Tibial artery (tissue), 4 donors: ENCODE data around the gene HTT.
A peak's percentile ranks its signal among the peaks of the same experiment; 100 is the strongest.

Source experiments
- DNase-seq, 2 donors: peaks; one replicate each; pipeline ENCODE4 v3.0.0-alpha.2; 2019
- H3K27ac ChIP-seq, 2 donors: fragments of 200-600 bp; sonication (generic) in 1 of 2; 1 replicate in 1 of 2; 2 replicates in 1 of 2; pipeline ENCODE4 v1.5.1; 2018 to 2019; ENCODE audit warnings: mild to moderate bottlenecking in 1 of 2
- H3K27me3 ChIP-seq, 2 donors: fragments of 200-600 bp; sonication (generic) in 1 of 2; one replicate each; pipeline versions ENCODE4 v1.5.1 to v1.6.0; 2016 to 2019
- H3K36me3 ChIP-seq, 3 donors: fragments of 200-600 bp; sonication (generic) in 2 of 3; one replicate each; pipeline ENCODE4 v1.5.1; 2016 to 2019; ENCODE audit warnings: mild to moderate bottlenecking in 2 of 3
- H3K4me1 ChIP-seq, 4 donors: fragments of 200-600 bp; sonication (generic) in 2 of 4; 1 replicate in 3 of 4; 2 replicates in 1 of 4; pipeline ENCODE4 v1.5.1; 2016 to 2019
- H3K4me3 ChIP-seq, 2 donors: fragments of 200-600 bp; sonication (generic) in 1 of 2; 1 replicate in 1 of 2; 2 replicates in 1 of 2; pipeline ENCODE4 v1.5.1; 2018 to 2019; ENCODE audit warnings: mild to moderate bottlenecking in 2 of 2
- H3K9me3 ChIP-seq, 3 donors: fragments of 200-600 bp; sonication (generic) in 1 of 3; one replicate each; pipeline ENCODE4 v1.5.1; 2016 to 2019
- intact Hi-C: fragments of 100-400 bp; cut with DNase I; formaldehyde crosslinking; loops from one replicate; pipeline ENCODE4 v1.15.0; 2023; ENCODE audit warnings: low total_unique reads
- TF ChIP-seq, protein P1 (sequence below), 2 experiments: fragments of 200-600 bp in 1 of 2; fragments of 450-650 bp in 1 of 2; IDR thresholded peaks; one replicate each; pipeline ENCODE4 v1.5.1; 2017 to 2019; ENCODE audit warnings: antibody characterized with exemption in 2 of 2, mild to moderate bottlenecking in 1 of 2, moderate library complexity in 1 of 2

The HTT gene

DNA sequence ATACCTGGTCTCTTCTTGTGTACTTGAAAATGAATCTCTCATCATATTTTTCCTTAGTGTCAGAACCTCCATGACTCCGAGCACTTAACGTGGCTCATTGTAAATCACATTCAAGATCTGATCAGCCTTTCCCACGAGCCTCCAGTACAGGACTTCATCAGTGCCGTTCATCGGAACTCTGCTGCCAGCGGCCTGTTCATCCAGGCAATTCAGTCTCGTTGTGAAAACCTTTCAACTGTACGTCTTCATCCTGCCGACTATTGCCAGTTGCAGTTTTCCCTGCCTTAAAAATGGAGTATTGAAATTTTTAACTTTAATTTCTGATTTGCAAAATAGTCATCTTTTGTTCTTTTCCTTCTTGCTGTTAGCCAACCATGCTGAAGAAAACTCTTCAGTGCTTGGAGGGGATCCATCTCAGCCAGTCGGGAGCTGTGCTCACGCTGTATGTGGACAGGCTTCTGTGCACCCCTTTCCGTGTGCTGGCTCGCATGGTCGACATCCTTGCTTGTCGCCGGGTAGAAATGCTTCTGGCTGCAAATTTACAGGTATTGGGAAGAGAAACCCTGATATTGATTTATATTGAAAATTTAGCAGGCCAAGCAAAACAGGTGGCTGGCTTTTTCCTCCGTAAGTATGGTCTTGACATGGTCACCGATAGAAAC, 132.1 kb downstream of the HTT start:
- Histone ChIP-seq H3K9me3 (no peaks in the 10 kb centered on the region), H3K36me3 (peaks cover 43 to 84% (median 52%) of the 10 kb centered on the region in 3 donors), H3K4me3 (no peak overlapping the region), H3K4me1 (peaks cover 0 to 2% (median 0%) of the 10 kb centered on the region in 4 donors), H3K27me3 (no peaks in the 10 kb centered on the region), H3K27ac (no peak overlapping the region)
- TF ChIP-seq, protein P1, sequence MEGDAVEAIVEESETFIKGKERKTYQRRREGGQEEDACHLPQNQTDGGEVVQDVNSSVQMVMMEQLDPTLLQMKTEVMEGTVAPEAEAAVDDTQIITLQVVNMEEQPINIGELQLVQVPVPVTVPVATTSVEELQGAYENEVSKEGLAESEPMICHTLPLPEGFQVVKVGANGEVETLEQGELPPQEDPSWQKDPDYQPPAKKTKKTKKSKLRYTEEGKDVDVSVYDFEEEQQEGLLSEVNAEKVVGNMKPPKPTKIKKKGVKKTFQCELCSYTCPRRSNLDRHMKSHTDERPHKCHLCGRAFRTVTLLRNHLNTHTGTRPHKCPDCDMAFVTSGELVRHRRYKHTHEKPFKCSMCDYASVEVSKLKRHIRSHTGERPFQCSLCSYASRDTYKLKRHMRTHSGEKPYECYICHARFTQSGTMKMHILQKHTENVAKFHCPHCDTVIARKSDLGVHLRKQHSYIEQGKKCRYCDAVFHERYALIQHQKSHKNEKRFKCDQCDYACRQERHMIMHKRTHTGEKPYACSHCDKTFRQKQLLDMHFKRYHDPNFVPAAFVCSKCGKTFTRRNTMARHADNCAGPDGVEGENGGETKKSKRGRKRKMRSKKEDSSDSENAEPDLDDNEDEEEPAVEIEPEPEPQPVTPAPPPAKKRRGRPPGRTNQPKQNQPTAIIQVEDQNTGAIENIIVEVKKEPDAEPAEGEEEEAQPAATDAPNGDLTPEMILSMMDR (IDR thresholded peaks at IDR 0.05) = no peak
- intact Hi-C loops = no loop called here
- peak in 1 of 2 donors; percentile 42 for DNase-seq

DNA sequence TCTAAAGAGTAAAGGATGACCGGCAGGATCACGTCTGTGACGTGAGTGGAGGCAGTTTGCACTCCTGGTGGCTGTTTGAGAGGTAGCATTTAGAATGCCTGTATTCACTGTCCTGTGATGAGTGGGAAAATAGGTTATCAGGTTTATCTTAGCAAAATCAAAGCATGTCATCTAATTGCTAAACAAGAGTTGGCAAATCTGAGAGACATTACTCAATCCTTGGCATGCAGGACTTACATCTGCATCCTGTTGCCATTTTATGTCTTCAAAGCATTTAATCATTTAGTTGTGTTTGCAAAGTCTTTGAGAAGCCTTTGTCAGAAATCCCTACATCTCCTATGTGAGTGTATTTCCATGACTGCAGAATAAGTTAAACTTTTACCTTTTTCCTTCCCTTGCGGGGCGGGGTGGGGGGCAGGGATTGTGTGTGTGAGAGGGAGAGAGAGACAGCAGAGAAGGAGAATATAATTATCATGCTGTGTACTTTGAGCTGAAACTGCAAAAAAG, 133.1 kb downstream of the HTT start:
- H3K4me1 ChIP-seq = peaks cover 0 to 2% (median 0%) of the 10 kb centered on the region in 4 donors
- DNase-seq = no peak
- intact Hi-C loops = no loop called here
- H3K36me3 ChIP-seq = peaks cover 51 to 84% (median 63%) of the 10 kb centered on the region in 3 donors
- no peaks in the 10 kb centered on the region for H3K27me3 ChIP-seq
- H3K9me3 ChIP-seq = no peaks in the 10 kb centered on the region
- H3K4me3 ChIP-seq = no peak overlapping the region
- TF ChIP-seq, protein P1 (IDR thresholded peaks at IDR 0.05) = no peak
- no peak overlapping the region for H3K27ac ChIP-seq

DNA sequence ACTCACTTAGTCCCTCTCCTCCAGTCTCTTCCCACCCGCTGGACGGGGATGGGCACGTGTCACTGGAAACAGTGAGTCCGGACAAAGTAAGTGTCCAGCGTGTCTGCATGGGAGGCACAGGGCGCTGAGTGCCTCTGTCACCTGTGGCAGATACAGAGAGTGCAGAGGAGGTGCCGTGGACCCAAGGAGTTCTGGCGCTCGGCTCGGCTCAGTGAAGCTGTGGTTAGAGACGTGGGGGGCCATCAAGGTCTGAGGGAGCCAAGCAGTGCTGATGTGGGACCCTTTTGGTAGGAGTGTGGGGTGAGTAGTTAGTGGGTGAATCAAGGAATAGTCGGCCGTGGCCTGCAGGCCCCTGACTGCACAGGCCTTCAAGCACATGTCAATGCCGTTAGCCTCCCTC, 134.3 kb downstream of the HTT start:
- no peaks in the 10 kb centered on the region for H3K9me3 ChIP-seq
- peaks cover 64 to 88% (median 74%) of the 10 kb centered on the region in 3 donors for H3K36me3 ChIP-seq
- TF ChIP-seq, protein P1 (IDR thresholded peaks at IDR 0.05) = no peak
- H3K4me1 ChIP-seq = peaks cover 0 to 2% (median 0%) of the 10 kb centered on the region in 4 donors
- intact Hi-C loops = no loop called here
- H3K4me3 ChIP-seq = no peak overlapping the region
- DNase-seq = peak in 1 of 2 donors; percentile 60
- H3K27me3 ChIP-seq = no peaks in the 10 kb centered on the region
- no peak overlapping the region for H3K27ac ChIP-seq

DNA sequence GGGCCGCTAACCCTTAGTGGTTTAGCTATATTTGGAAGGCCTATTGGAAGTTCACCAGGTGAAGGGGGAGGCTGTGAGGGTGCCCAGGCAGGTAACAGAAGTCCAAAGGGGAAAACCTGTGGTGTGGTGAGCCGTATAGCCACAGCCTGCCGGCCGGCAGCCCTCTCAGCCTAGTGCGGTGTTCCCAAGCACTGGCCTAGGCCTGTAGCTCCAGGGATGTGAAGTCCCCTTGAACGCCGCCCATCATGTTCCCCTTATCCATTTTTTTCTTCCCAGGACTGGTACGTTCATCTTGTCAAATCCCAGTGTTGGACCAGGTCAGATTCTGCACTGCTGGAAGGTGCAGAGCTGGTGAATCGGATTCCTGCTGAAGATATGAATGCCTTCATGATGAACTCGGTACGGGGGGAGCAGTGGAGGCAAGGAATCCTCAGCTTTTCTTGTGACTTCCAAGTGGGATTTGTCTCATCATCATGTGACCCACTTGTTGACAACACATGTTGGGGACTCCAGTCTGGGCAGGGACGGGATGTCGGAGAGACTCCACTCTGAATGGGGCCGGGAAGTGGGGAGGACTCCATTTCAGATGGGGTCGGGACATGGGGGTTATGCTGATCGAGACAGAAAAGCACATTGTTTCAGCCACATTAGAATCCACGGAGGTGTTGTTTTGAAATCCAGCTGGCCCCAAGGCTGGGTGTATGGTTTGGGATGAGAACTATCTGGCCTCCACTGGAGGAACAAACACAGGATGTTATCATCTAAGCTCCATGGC, 135.3 kb downstream of the HTT start:
- Histone ChIP-seq H3K4me1 (no peaks in the 10 kb centered on the region), H3K9me3 (no peaks in the 10 kb centered on the region), H3K27me3 (no peaks in the 10 kb centered on the region), H3K27ac (no peak overlapping the region), H3K4me3 (no peak overlapping the region), H3K36me3 (peaks cover 71 to 87% (median 76%) of the 10 kb centered on the region in 3 donors)
- intact Hi-C loops = no loop called here
- DNase-seq = peak in 1 of 2 donors; percentile 44
- TF ChIP-seq, protein P1 (IDR thresholded peaks at IDR 0.05) = no peak

DNA sequence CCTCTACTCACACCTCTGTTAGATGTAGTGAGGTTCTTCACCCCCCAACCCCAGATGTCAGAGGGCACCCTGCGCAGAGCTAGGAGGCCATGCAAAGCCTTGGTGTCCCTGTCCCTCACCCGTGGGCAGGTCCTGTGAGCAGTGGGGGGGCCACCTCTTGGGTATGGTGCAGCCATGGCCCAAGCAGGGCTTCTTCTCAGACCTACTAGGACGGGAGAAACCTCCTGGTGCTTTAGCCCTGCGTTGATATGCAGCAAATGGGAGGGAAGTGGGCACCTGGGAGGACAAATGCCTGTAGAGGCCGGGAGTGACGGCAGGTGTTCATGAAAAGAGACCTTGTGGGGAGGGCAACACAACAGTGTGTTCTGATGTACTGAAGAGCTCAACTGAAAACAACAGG, 136.0 kb downstream of the HTT start:
- peaks cover 78 to 94% (median 83%) of the 10 kb centered on the region in 3 donors for H3K36me3 ChIP-seq
- intact Hi-C loops = no loop called here
- H3K27me3 ChIP-seq = no peaks in the 10 kb centered on the region
- peak; percentile 16 to 56 for DNase-seq
- H3K4me1 ChIP-seq = no peaks in the 10 kb centered on the region
- TF ChIP-seq, protein P1 (IDR thresholded peaks at IDR 0.05) = no peak
- H3K27ac ChIP-seq = no peak overlapping the region
- no peak overlapping the region for H3K4me3 ChIP-seq
- H3K9me3 ChIP-seq = no peaks in the 10 kb centered on the region
